Stimulated activated CD4-positive, alpha-beta T cell treated with anti-CD3 and anti-CD28 coated beads, Interleukin-2, amount 100 ng/mL, for 24 hours (primary cell): ENCODE data around the gene OR4C5.
"Not testable (repeated sequence)": the region's sequence is repeated elsewhere in the genome, so short reads cannot be mapped to it uniquely, and the experiment has no call there.

Experiments
- DNase-seq, 2 donors: peaks; one replicate each; pipeline ENCODE4 v3.0.0-alpha.2; 2020

Gene OR4C5

DNA sequence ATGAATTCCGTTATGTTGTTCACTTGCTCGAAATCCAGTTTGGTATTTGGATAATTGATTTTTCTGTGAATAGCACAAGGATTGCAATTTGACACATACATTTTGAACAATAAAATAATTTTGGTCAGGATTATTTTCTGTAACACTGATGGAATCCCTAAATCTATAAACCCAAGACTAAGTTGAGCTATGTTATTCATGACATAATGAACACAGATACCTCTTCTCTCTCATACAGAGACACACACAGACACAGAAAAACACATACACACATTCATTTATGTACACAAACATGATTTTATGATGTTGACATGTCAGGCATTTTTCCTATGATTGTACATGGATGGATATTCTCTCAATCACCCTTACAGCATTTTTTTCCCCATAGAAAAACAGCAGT lies at the start of gene OR4C5:
OR4C5 (minus strand) TSS at position 101 of the 400 bp plus-strand sequence; CDS start at position 101, 0 bp downstream.
- DNase-seq, result no peak

DNA sequence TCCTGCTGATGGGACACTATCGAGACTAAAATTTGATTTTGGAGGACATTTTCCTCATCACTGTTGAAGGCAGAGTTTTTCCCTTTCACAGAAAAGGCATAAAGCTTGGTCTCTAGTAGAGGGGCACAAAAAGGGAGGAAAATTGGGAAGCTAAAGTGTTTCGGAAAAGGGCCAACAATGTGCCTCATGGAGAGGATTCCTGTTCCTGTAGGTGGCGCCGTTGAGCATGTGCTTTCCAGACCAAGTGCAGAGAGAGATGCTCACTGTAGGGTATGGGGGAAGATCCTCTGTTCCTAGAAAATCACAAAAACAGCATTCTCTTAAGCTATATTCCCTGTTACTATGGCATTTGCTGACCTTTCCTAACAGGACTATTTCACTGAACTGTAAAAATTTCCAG lies 18.4 kb upstream of the OR4C5 start:
- DNase-seq, result peak in 1 of 2 donors; percentile 4

DNA sequence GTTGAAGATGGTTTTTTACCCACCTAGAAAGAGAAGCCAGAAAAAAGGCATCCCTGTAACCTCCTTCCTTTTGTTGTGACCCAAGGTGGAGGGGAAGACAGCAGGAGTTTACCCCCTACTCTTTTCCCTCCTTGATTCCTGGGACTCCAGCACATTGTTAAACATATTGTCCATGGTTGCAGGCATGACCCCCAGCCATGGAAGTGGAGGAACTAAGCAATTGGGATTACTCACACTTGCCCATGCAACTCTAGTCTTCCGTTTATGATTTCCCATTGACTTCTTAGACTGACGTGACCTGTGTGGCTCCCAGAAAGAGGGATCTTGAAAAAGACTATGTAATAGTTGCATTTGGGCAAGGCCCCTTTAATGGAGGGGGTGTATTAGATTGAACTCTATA lies 17.9 kb upstream of the OR4C5 start:
- not testable (repeated sequence) for DNase-seq

DNA sequence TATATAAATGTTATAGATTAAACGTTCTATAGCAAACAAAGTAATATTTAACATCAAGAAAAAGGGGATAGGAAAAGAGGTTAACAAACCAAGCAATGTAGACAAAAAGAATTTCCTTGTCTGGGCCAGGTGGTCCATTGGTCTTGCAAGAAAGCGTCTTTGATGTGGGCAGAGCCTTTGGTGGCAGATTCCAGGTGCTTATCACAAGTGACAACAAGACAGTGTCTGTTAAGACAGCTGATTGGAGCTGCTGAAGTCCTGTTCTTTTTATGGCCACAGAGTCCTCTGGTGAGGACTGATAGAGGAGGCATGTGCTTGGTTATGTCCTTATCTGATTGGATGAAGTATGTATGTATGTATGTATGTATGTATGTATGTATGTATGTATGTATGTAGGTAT lies 5.0 kb downstream of the OR4C5 start:
- not testable (repeated sequence) for DNase-seq

DNA sequence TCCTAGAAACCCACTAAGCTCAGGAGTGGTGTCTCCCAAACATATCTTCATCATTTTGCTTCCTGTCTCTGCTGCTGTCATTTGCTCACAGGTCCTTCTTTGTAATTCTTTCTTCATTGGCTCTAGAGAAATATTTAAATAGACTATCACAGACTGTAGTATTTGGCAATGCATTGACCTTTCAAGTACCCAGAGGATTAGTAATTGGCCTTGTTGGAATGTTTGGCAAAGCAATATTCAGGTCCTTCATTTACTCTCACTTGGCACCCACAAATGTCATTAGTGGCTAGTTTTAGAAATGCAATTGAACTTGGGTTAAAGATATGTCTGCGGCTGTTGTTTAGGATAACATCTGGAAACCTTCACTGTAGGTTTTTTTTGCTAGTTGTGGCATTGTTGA lies 11.6 kb downstream of the OR4C5 start:
- no peak for DNase-seq

DNA sequence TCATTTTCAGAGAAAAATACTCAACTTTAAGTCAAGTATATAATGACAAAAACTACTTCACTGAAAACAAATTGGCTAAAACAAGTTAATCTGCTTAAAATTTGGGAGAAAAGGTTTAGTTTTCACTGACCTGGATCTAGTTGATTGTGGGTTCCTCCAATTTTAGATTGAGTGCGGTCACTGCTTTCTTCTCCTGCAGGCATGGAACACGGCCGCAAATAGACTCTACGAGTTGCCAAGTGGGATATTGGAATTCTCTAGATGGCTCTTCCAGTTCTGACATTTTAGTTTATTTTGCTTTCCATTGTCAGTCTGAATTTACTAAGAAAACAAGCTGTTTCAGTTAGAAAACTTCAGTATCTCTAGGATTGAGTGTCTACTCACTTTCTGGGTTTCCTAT lies 12.3 kb downstream of the OR4C5 start:
- DNase-seq, result no peak

DNA sequence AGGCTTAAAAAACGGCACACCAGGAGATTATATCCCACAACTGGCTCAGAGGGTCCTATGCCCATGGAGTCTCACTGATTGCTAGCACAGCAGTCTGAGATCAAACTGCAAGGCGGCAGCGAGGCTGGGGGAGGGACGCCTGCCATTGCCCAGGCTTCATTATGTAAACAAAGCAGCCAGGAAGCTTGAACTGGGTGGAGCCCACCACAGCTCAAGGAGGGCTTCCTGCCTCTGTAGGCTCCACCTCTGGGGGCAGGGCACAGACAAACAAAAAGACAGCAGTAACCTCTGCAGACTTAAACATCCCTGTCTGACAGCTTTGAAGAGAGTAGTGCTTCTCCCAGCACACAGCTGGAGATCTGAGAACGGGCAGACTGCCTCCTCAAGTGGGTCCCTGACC lies 20.0 kb downstream of the OR4C5 start:
- DNase-seq, result not testable (repeated sequence)

DNA sequence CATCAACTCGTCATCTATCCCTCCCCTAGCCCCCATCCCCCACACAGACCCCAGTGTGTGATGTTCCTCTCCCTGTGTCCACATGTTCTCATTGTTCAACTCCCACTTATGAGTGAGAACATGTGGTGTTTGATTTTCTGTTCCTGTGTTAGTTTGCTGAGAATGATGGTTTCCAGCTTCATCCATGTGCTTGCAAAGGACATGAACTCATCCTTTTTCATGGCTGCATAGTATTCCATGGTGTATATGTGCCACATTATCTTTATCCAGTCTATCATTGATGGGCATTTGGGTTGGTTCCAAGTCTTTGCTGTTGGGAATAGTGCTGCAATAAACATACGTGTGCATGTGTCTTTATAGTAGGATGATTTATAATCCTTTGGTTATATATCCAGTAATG lies 23.8 kb downstream of the OR4C5 start:
- DNase-seq, result not testable (repeated sequence)

DNA sequence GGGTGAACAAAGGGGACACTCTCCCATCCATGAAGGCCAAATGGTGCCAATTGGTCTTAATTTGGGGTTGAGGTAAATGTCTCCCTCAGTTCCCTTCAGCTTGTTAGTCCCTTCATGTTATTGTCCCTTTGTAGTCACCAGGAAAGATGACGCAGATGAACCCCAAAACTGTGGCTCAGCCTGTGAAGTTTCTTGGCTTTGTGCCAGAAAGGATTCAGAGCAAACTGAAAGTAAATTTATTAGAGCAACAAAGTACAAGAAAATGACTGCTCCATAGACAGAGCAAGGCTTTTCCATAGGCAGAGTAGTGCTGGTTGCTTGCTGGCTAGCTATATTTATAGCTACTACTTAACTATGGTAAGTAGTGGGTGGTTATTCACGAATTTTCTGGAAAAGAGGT lies 24.8 kb downstream of the OR4C5 start:
- no peak for DNase-seq

DNA sequence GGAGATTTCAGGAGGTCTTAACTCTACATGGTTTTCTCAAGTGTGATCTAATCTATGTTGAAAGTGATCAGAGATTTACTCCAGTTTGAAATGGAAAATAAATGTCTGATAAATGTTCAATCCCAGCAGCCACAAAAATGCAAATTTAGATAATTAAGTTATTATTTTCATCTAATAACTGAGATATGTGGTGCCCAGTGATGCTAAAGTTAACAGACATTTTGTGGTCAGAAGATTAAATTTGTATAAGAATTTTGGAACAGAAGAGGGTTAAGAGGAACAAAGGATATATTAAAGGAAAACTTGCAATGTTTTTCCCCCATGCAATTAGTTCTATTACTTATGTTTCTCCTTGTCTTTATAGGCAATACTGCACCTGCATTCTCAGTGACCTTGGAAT lies 41.6 kb downstream of the OR4C5 start, which contains the start of gene OR4C3:
OR4C3 (plus strand) TSS at position 301 of the 400 bp plus-strand sequence. CDS start 102 bp downstream, outside the sequence.
- DNase-seq, result not testable (repeated sequence)

DNA sequence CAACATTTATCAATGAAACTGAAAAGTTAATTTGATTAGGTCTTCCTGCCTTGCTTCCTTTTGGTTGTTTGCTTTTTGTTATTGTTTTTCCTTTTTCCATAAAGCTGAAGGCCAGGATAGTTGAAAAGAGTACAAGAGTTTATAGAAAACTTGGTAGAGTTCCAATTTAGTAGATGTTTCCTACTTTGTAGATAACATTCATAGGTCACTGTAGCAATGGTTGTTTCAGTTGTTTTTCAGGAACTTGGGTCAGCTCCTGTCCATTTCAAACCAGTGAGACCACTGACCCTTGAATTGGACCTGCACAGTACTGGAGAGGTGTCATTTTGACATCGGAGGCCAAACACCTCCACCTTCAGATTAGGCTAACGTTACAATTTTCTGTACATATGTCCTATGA lies 46.5 kb downstream of the OR4C5 start:
- not testable (repeated sequence) for DNase-seq
